K562 (cell line): ENCODE results near the gene AAMP.

Experiments used
- EP300 ChIP-seq: IDR thresholded peaks from 2 replicates; pipeline ENCODE4 v1.6.1; 2012; ENCODE audit warnings: low read length, improper control_type of control experiment
- KDM5B ChIP-seq: fragments of 200-600 bp; sonication (generic); IDR thresholded peaks from 2 replicates; pipeline ENCODE4 v1.6.1; 2012; ENCODE audit warnings: low read depth, mild to moderate bottlenecking, moderate library complexity, low read length, control low read depth, inconsistent platforms; ENCODE audit not compliant: insufficient replicate concordance
- MYBL2 ChIP-seq, 2 experiments: fragments of 450-650 bp in 1 of 2; sonication (generic) in 1 of 2; formaldehyde crosslinking in 1 of 2; IDR thresholded peaks; 2 replicates each; pipeline versions ENCODE4 v1.6.1 to v1.8.1; 2017 to 2022; ENCODE audit warnings: borderline replicate concordance in 1 of 2, inconsistent platforms in 1 of 2, low read depth in 1 of 2, mild to moderate bottlenecking in 1 of 2, missing genetic modification reagents in 1 of 2, moderate library complexity in 1 of 2
- NCOA1 ChIP-seq: fragments of 450-650 bp; IDR thresholded peaks from 2 replicates; pipeline ENCODE4 v1.6.1; 2016; ENCODE audit warnings: low read depth
- RBM17 ChIP-seq: fragments of 200-400 bp; formaldehyde crosslinking; IDR thresholded peaks from 2 replicates; pipeline ENCODE4 v1.6.1; 2017; ENCODE audit warnings: low read depth, mild to moderate bottlenecking, low read length, borderline replicate concordance
- ZNF274 ChIP-seq: IDR thresholded peaks from 2 replicates; pipeline ENCODE4 v1.6.1; 2011; ENCODE audit warnings: low read depth, mild to moderate bottlenecking, low read length, moderate library complexity, borderline replicate concordance

- TF ChIP-seq MYBL2 (IDR thresholded peaks at IDR 0.05; ENCODE audit: low read depth) (no peak), MYBL2 (CRISPR knock-in tag; IDR thresholded peaks at IDR 0.05; ENCODE audit: borderline replicate concordance) (no peak), NCOA1 (no peak), ZNF274 (no peak), EP300 (no peak), KDM5B (no peak), RBM17 (no peak)
Observed at GRCh38 chr2:218253232-218253625, 16.7 kb downstream of the AAMP start.
